Measurements from ENCODE around the gene GPR141.

DNA sequence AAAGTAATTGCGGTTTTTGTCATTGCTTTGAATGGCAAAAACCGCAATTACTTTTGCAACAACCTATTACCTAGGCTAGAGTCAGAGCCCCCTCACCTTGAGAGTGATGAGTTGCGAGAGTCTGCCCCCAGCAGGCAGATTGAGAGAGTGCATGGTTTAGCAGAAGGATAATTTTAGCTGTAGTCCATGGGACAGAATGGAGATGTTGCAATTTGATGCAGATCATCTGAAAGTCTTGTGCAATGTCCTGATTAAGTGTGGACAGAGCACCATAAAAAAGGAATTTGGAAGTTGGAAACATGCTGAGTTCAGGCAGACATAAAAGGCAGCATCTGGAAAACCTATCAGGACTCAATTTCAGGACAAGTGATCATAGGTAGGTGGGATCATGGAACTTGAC lies 48.7 kb downstream of the GPR141 start:
- peak in 1 of 4 experiments; percentile 13 for TF ChIP-seq CTCF (IDR thresholded peaks at IDR 0.05)
- TF ChIP-seq POLR2AphosphoS5 (IDR thresholded peaks at IDR 0.05), result peak in 3 of 4 donors; percentile 38 to 65 (median 41)
- no peak for TF ChIP-seq EP300 (IDR thresholded peaks at IDR 0.05)
- no peak for TF ChIP-seq POLR2A (IDR thresholded peaks at IDR 0.05)

Data from sigmoid colon (tissue), 4 donors.